GM12892 (cell line): ENCODE measurements around the gene CDH8.

Experiments used
- DNase-seq: peaks from one replicate; pipeline ENCODE4 v3.0.0; 2011; ENCODE audit not compliant: insufficient read length
- FAIRE-seq: peaks from 2 replicates; lab custom pipeline; 2011; peaks lifted over from hg19 to GRCh38; lab: Jason Lieb, UNC
- POLR2A ChIP-seq: IDR thresholded peaks from 2 replicates; pipeline ENCODE4 v1.6.1; 2011; ENCODE audit warnings: low read depth, low read length, control low read depth
- POLR2AphosphoS5 ChIP-seq: IDR thresholded peaks from 2 replicates; pipeline ENCODE4 v1.6.1; 2011; ENCODE audit warnings: low read depth, low read length, control low read depth
- TAF1 ChIP-seq: IDR thresholded peaks from 2 replicates; pipeline ENCODE4 v1.6.1; 2011; ENCODE audit warnings: low read depth, mild to moderate bottlenecking, control low read depth, low read length, borderline replicate concordance

The CDH8 gene

DNA sequence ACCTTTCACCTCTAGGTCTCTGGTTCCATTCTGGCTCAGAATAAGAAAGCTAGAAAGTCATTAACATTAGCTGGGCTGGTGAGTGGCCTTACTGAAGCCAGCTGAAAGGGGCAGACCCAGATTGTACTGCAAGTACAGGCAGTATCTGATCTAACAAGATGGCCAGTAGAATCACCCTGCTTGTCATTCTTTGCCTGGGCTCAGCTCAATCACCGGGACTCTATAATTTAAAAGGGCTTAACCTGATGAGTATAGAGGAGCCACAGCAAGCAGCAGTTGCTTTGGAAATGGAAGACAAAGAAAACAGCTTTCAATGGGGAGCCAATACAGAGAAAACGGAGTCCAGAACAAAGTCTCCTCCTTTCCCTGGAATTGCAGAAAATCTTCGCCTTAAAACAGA lies 13.6 kb downstream of the CDH8 start:
- no peak for TF ChIP-seq POLR2A
- no peak for TF ChIP-seq POLR2AphosphoS5
- no peak for TF ChIP-seq TAF1
- FAIRE-seq (no peak), DNase-seq (no peak)

DNA sequence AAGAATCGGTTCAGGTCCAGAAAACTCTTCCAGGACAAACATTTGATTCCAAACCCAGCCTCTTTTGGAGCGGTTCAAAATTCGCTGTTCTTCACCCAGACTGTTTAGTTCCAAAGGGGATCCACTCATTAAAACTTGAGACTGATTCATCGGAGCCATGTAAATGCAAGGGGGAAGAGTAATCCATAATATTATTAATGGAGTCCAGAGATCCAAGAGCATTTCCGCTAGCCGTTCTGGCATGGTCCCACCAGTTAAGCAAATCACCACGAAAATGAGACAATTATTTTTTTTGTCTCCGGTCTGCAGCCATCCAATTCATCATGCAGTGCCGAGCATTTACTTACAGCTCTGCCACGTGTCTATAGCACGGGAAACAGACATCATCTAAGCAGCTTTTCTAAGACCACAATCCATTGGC lies 15.1 kb downstream of the CDH8 start:
- TF ChIP-seq TAF1 (no peak), POLR2AphosphoS5 (no peak), POLR2A (no peak)
- FAIRE-seq (no peak), DNase-seq (no peak)

DNA sequence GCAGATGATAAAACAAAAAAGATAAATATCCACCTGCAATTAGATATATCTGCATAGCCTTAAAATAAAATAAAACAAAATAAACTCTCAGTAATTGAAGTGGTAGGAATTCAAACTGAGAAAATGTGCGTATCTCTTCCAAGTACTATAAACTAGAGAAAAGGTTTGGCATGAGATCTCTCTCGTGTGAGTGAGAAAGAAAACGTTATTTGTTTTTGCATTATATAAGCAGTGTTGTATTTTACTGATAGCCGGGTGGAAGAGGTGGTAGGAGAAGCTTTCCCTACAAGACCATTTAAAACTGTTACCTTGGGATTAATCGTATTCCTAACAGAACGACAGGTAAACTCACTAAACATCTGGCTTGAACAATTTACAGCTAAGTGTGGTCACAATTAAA lies 15.6 kb downstream of the CDH8 start:
- TF ChIP-seq TAF1: no peak
- TF ChIP-seq POLR2A: no peak
- no peak for TF ChIP-seq POLR2AphosphoS5
- no peak for FAIRE-seq
- no peak for DNase-seq

DNA sequence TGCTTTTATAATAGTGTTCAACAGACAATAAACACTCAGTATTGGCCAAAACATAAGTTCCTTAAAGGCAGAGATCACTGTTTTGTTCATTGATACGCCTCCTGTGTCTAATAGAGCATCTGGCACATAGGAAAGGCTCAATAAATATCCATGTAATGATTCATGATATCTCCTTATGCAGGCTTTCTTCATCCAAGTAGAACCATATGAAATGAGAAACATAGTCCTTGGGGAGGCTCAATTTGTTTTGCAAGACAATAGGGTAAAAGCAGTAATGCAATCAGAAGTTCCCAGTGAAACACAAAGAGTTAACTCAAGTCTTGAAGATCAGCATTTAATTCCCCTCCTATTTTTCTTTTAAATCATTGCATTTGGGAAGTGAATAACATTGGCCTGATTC lies 16.4 kb downstream of the CDH8 start:
- TF ChIP-seq POLR2A (no peak), TAF1 (no peak), POLR2AphosphoS5 (no peak)
- no peak for DNase-seq
- FAIRE-seq: no peak

DNA sequence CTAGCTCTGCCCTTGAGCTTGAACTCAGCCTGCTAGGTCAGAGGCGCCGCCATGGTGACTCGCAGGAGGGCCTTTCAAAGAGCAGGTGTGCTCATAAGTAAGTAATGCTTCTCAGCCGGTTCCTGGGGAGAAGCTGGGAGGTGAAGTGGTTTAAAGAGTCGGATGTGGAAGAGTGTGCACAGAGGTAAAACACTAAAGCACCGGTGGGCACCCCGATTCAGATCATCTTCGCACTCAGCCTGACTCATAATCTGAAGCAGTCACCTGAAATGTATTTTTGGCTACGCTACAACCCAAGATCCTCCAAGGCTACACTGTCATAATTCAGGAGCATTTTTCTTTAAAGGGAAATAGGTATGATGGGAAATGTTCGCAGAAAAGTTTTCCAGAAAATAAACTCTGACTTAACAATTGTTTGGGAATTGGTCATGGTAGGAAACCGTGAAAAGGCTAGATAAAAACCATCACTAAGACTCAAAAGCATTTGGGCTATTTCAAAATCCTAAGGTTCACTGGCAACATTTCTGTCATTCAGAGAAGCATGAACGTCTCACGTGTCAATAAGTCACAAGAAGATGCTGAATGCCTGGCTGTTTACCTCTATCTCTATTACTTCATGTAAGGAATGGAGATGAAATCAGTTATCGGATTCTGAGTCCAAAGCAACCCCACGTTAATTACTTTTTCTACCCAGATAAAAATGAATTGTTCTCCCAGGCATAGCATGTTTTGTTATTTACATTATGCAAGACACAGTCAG lies 17.8 kb downstream of the CDH8 start:
- FAIRE-seq (no peak), DNase-seq (no peak)
- TF ChIP-seq TAF1: no peak
- TF ChIP-seq POLR2AphosphoS5: no peak
- TF ChIP-seq POLR2A: no peak

DNA sequence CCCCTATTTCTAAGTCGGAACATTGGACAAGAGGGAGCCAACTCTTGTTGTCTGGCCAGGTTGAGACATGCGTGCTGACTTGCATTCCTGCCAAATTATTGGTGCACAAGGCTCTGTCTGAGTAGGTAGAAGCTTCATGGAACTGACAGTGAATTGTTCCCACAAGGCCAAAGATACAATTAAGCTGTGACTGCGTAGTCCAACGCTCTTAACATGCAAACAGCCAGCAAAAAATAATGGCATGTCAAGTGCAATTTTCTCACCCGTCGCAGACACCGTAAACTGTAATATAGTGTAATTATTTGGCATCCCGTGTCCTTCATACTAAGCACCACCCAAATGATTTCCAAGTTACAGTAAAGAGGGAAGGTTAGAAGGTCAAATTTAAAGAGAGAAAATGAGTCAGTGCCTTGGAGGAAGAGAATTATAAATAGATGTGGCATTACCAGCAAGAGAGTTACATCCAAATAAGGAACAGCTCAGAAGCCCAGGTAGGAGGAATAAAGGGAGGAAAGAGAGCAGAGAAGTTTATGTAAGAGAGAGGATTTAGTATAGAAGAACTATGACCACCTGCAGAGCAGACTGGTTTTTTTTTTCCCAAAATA lies 21.8 kb downstream of the CDH8 start:
- FAIRE-seq: no peak
- DNase-seq: no peak
- TF ChIP-seq POLR2A (no peak), POLR2AphosphoS5 (no peak), TAF1 (no peak)

DNA sequence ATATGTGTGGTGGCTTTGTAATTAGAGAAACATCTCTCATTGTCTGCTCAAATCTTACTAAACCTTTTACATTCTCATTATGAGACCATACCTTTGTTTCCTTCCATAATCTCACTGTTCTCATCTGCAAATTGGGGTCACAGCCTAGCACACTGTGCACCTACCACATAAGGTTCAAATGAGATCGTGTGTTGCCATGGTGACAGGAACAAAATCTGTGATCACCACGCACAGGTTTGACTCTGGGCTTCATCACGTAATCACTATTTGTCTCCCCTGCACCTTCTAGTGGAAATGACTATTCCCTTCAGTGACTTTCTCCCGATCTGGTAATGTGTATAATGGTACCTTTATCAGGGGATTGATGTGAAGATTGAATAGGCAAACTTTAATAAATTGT lies 26.1 kb downstream of the CDH8 start:
- TF ChIP-seq TAF1 (no peak), POLR2AphosphoS5 (no peak), POLR2A (no peak)
- FAIRE-seq (no peak), DNase-seq (no peak)

DNA sequence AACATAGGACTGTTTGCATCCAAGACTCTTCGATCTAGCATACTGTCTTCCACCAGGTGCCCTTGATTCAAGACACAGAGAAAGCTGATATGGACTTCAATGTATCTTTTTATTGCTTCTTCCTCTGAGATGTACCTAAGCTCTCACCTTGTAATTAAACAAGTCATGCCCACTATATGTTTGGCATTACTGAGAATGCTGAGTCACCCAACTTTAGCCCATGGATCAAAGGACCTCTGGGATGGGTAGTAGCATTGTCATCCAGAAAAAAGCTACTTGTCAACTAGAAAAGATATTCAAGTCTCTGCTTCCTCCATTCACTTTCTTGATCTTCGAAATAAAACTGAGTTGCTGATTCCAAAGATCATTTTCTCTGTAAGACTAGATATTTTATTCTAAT lies 37.8 kb downstream of the CDH8 start:
- DNase-seq (no peak), FAIRE-seq (no peak)
- no peak for TF ChIP-seq POLR2A

DNA sequence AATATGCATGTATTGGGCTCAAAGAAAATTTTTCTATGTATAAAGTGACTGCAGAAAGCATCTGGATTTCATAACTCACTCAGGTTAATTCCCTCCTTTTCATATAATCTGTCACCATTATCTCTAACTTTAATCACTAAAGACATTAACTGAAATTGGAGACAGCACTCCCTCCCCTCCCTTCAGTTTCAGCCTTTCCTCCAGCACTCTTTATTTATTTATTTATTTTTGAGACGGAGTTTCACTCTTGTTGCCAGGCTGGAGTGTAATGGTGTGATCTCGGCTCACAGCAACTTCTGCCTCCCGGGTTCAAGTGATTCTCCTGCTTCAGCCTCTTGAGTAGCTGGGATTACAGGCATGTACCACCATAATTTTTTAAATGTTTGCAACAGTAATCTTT lies 43.1 kb downstream of the CDH8 start:
- TF ChIP-seq TAF1: no peak
- TF ChIP-seq POLR2A: no peak
- TF ChIP-seq POLR2AphosphoS5: no peak
- FAIRE-seq (no peak), DNase-seq (no peak)

DNA sequence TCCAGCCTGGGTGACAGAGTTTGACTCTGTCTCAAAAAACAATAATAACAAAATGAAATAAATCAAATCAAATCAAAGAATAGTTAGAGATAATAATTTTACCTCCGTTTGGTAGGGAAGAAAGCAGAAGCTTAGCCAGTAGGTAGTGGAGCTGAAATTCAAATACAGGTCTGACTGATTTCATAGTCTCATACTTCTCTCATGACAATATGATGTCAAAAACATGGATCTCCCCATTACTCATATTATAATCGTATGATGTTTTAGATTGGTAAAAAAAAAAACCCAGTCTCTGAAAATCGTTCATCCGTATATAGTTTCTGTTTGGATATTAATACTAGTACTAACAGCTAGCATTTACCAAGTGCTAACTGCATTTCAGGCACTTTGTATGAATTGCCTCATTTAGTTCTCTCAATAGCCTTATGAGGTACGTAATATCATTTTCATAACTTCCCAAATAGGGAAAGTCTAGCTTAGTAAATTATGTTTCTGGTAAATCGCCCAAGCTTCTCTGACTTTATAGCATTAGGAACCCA lies 48.7 kb downstream of the CDH8 start:
- no peak for FAIRE-seq
- DNase-seq: no peak
- TF ChIP-seq TAF1: no peak
- TF ChIP-seq POLR2AphosphoS5: no peak
- TF ChIP-seq POLR2A: no peak

DNA sequence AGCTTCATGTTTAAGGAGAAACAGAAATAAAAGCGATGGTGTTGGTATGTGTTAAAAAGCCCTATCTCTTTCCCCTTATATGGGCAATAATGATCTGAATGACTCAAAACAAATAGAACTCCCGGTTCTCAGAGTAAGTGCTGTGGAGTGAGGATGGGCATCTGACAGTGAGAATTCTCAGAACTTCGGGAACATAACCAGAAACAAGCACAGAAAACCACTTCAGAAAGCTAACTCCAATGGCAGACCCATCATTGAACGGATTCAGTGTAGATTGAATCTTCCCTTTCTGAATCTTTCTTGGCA lies 67.2 kb downstream of the CDH8 start:
- TF ChIP-seq POLR2A (no peak), TAF1 (no peak), POLR2AphosphoS5 (no peak)
- DNase-seq: no peak
- FAIRE-seq: no peak

DNA sequence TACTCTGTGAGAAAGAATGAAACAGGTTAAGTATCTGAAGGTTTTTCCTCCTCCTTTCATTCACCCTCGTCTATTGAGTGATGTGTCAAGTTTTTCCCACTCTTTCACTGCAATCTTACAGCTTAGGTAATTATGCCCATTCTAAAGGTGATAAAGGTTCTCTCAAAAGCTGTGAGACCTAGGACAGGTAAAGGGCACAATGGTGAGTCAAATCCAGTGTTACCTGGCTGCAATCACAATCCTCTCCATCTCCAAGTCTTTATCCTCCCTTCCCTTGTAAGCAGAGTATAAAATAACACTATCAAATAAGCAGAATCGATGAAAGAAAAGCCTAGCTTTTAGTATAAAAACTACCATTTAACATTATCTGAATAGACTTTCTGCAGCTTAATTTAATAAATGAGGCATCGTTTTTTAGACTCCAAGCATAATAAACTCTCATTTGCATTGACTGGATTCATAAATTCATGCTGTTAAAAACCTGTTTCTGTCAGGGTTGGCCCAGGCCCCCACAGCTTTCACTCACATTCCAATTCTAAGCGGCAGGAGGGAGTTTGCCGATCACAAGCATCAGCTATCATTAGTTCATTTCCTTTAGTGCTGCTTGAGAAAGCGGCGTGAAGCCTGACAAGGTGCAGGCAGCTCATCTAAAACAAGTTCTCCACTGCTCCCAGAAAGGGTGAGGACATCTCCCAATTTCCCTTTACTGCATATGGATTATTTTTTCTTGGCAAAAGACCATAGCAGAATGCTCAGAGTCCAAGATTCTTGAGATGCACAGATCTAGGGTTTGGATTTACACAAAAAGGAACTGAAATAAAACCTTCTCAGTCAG lies 67.8 kb downstream of the CDH8 start:
- DNase-seq (no peak), FAIRE-seq (no peak)
- TF ChIP-seq POLR2A: no peak
- no peak for TF ChIP-seq TAF1
- TF ChIP-seq POLR2AphosphoS5: no peak
